HG02610 (cell line): Measurements from ENCODE around the gene LRRK1.
A peak's percentile ranks its signal among the peaks of the same experiment; 100 is the strongest.

ENCODE experiments used
- ATAC-seq: cut with Tn5 transposase; IDR thresholded peaks from one replicate; pipeline ENCODE4 v1.9.1; 2021; ENCODE audit warnings: mild to moderate bottlenecking, moderate library complexity; ENCODE audit not compliant: unreplicated experiment

The LRRK1 gene

DNA sequence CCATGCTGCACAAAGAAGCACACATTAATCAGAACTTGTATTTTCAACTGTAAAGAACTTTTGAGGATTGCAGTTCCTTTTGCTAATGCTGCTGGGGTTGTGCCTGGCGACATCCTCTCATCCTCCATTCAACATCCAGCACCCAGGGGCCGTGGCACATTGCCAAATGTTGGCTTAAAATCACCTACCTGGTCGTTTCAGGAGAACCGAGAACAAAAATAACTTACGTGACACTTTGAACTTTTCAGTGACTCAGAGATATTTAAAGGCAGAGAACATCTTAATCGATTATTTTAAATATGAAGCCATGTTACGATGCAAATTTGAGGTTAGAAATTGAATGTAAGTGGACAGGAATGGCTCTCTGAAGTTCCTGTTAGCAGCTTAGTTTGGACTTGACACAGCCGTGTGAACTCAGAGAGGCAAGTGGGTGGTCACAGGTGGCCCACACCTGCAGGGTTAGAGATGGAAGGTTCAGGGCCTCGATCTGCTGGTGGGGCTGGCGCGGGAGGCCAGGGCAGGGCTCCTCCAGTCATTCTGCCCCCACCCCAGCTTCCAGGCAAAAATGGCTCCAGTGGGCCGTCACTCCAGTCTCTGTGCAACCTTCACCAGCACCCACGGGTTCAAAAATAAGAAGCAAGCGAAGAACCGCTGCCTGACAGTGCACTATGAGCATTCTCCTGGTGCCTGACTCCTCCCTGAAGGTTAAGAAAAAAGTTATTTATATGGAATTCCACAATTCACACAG lies 12.2 kb downstream of the LRRK1 start:
- ATAC-seq: peak; percentile 41

DNA sequence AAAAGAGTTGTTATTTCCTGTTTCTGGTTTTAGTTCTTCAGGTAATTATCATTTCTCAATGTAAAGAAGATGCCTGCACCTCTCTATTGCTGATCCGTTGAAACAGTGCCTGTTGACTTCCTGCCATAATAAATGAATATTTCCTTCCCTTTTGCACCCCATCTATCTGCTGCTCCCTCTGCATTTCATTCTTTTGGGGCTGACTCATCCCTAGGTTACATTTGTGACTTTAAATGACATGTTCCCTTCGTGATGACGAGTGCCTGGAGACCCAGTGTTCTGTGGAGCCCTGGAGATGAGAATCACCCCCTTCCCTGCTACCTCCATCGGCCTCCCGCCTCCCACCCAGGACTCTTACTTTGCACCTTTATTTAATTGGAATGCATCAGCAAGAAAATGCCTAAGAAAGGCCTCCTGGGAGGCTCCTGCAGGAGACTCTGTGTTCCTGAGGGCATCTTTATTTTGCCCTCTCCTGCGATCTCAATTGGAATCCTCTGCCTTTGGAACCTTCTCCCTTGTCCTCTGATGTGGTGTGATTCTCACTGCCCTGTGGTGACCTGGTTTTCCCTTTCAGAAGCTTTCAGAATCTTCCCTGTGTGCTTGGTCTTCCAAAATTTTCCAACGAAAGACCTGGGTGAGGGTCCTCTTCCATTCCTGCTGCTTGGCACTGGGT lies 13.7 kb downstream of the LRRK1 start:
- ATAC-seq: no peak

DNA sequence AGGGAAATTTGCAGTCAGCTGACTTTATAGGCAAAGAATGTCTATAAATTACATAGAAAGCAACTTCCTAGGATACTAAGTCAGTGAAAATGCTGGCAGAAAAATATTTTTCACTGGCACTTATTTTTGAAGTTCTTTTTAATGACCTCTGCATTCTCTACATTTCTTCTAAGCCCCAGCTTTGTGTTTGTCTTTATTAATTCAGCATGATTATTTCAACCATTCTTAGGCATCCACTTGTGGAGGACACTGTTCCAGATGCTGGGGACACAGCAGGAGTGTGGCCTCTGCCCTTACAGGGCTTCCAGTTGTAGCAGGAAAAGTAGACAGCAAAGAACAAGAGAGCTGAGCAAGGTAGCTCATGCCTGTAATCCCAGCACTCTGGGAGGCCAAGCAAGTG lies 15.0 kb downstream of the LRRK1 start:
- no peak for ATAC-seq

DNA sequence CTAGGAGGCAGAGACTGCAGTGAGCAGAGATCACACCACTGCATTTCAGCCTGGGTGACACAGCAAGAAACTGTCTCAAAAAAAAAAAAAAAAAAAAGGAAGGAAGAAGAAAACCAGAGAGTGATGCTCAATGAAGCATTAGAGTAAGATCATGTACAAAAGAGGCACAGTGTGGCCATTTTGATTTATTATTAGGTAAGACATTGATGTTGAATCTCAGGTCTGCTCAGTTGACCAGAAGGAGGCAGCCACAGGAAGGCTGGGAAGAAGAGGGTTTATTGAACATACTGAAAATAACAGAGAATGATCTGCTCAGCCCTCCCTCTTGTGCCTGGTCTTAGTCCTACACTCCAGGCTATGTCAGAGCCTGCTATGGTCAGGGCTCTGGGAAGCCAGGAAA lies 15.6 kb downstream of the LRRK1 start:
- ATAC-seq: no peak

DNA sequence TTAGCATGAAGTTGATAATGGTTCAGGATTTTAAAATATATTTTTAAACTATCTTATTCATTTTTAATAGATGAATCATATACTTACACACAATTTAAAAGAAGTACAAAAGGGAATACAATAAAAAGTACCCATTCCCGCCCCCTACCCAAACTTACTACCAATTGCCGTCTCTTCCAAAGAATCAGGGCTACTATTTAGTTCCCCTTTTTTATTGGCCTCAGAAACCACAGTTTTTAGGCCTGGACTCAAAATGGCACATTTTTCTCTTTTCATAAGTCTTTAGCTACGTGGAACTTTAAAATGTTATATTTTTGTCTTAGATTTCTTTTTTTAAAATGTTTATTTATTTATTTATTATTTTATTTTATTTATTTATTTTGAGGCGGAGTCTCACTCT lies 18.0 kb downstream of the LRRK1 start:
- ATAC-seq: no peak

DNA sequence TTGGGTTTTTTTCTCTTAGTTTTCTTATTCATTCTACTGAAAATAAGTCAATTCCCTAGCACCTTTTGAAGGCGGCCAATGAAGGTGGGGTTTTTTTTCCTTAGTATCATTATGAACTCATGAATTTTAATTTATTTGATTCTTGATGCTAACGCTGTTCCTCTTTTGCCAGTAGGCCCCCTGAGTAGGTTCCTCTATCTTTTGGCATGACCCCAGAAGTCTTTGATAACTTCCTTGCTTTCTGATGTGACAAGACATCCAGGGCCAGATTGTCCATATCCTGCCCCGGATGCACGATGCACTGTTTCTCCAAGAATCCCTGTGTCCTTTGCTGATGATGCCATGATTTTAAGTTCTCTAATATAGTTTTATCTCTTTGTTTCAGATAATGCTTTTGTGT lies 20.6 kb downstream of the LRRK1 start:
- ATAC-seq: no peak

DNA sequence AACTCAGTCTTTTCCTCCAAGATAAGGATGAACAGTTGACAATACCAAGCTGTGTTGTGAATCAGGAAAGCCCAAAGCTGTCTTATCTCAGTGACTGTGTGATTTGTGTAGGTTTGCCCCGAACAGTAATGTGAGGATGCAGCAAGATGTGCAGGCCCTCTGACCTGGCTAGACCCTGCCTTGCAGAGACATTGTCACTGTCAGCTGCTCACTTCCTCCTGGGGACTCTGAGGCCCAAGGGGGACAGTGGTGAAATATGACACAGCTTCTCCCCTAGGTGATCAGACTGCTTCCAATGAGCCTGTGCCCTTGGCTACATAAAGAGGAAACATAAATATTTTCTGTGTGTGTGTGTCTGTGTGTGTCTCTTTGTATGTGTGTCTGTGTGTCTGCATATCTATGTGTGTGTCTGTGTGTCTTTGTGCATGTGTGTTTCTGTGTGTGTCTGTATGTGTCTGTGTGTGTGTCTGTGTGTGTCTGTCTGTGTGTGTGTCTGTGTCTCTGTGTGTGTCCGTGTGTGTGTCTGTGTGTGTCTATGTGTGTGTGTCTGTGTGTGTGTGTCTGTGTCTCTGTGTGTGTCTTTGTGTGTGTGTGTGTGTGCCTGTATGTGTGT lies 21.7 kb downstream of the LRRK1 start:
- ATAC-seq: peak; percentile 78

DNA sequence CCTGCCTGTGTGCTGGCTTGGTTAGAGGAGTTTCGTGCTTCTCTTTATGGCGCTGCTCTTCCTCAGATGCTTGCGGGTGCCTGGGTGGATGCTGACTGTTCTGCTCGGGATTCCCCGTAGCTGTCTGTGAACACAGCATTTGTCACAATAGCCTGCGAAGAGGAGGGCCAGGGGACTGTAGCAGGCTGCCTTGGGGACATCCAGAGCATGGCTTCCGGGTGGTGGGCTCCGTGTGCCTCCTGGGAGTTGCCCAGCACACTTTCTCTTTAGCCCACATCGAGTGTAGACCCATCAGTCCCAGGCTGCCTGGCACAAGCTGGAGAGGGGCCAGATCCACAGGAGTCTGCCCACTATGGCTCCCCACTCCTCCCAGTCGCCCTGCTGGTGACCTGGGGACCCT lies 22.4 kb downstream of the LRRK1 start:
- peak; percentile 57 for ATAC-seq

DNA sequence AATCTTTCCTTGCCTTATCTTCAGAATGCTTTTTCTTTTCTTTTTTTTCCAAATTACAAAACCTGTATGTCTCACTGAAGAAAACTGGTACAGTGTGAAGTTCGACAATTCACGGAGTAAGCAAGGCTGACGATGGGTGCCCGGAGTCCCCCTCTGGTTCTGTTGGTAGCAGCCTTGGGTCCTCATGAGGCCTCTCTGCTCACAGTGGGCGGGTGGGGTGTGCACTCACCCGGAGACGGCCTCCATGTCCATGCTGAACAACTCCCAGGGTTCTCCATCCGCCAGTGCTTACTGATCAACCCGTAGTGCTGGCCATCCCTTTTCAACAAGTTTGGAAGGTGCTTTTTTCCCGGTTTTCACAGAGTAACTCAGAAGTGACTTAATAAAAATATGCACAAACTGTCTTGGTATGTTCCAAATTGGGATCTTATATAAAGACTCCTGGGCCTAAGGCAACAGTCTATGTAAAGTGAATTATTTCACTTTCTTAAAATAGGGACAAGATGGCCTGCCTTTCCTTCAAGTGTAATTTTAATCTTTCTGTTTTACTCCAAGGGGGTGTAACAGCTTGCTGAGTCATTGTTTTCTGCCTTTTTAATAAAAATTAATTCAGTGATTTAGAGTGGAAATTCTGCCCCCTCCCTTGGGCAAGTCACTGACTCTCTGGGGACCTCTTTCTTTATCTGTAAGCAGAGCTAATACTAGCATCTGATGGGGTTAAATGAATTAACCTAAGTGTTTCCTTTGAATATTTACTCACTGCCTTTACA lies 23.7 kb downstream of the LRRK1 start:
- no peak for ATAC-seq

DNA sequence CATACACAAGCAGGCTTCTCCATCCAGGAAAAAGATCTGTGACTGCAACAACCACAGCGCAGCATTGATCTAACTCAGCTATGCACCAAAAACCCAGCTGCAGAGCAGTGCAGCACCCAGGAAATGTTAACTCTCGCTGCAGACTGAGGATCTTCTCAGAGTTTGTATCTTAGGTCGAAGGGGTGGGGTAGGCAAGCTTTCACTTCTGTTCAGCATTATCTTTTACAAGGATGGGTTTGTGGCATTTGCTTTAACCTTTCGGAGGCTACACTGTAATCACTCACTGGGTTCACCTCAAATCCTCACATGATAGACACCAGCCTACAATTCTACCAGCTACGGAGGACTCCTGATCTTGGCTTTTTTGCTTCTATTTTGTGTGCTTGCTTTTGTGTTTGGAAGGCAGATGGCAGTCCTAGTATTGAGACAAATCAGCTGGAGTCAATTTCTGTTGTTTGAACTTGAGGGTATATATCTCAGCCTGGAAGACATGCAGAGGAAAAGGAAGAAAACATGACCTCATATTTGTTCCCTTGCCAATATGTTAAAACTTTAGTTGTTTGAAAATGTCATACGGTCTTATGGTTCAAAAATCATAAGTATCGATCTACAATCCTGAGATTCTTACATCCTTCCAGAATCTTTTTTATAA lies 25.2 kb downstream of the LRRK1 start:
- no peak for ATAC-seq

DNA sequence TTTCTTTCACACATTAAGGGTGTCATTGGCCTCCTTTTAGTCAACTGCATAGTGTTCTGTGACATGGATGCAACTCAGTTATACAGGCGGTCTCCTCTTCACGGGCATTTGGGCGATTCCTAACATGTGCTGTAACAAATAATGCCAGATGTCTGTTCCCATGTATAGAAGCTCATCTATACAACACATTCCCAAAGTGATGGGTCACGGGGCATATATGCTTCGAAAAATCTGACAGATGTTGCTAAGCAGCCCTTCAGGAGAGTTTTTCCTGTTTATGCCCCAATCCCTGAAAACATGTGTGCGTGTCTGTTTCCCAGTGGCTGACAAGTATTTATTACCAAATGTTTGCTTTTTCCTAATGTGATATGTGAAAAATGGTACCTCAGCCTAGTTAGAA lies 25.8 kb downstream of the LRRK1 start:
- ATAC-seq: no peak

DNA sequence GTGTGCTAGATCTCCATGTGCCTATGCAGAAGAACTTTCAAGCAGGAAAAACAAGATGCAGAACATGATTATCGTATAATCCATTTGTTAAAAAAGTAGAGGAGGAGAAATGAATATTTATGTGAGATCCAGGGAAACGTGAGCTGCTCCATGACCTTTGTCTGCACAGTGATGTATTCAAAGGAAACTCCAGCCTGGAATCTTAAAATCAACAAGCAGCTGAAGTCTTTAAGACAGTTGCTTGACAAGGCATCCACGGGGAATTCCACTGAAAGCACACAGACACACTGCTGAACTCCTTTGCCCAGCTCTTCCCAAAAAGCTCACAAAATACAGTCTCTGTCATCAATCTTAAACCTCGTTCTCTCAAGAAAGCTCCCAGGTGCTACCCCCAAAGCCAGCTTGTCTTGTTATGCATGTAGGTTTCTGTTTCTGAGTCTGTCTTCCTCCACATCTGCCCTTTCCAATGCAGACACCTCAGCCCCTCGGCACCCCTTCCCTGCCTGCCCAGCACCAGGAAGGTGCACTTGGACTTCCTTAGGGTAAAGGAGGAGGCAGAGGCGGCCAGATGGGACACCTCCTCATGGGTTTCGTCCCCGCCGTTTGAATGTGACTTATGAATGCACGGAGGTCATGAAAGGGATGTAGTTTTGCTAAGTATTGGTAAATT lies 28.7 kb downstream of the LRRK1 start:
- ATAC-seq: peak; percentile 47

DNA sequence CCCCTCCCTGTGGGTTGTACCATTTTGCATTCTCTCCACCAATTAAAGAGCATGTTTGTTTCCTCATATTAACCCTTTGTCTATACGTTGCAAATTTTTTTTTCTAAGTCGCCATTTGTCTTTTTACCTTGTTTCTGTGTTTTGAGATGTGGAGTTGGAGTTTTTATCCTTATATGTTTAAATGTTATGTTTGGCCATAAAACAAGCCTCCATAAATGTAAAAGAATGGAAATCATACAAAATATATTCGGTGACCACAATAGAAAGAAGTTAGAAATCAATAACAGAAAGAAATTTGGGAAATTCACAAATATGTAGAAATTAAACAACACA lies 29.2 kb downstream of the LRRK1 start:
- ATAC-seq: no peak

DNA sequence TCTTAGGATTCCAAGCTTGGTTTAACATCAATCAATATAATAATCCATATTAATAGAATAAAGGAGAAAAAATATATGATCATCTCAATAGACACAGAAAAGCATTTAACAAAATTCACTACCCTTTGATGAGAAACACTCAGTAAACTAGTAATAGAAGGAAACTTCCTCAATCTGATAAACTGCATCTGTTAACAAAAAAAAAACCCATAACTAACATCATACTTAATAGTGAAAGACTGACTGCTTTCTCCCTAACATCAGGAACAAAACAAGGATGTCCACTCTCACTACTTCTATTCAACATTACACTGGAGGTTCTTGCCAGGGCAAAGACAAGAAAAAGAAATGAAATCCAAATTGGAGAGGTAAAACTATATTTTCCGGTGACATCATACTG lies 30.5 kb downstream of the LRRK1 start:
- no peak for ATAC-seq

DNA sequence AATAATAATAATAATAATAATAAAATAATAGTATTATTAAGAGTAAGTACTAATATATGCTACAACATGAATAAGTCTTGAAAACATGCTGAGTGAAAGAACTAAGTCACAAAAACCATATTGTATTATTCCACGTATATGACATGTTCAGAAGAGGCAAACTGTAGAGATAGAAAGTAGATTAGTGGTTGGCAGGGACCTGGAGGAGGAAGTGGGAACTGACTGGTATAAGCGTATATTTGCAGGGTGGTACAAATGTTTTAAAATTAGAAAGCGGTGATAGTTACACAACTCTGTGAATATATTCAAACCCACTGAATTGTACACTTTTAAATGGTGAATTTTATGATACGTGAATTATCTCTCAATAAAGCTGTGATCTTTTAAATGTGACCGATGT lies 32.8 kb downstream of the LRRK1 start:
- ATAC-seq: no peak

DNA sequence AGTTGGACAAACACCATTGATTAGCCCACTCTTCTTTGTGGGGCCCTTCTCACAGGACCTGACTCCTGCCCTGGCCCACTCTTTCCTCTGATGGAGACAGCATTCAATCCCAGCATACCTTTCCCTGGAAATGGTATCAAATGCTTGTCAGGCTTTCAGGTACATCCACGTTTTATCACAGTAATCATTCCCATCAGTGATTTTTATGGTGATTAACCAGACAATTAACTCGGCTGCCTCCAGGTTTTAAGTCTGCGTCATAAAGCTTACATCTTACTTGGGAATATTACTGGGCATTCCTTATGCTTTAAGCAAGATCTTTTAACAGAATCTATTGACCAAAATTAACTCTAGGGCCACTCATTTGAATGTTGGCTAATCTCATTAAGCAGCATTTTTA lies 33.4 kb downstream of the LRRK1 start:
- ATAC-seq: no peak

DNA sequence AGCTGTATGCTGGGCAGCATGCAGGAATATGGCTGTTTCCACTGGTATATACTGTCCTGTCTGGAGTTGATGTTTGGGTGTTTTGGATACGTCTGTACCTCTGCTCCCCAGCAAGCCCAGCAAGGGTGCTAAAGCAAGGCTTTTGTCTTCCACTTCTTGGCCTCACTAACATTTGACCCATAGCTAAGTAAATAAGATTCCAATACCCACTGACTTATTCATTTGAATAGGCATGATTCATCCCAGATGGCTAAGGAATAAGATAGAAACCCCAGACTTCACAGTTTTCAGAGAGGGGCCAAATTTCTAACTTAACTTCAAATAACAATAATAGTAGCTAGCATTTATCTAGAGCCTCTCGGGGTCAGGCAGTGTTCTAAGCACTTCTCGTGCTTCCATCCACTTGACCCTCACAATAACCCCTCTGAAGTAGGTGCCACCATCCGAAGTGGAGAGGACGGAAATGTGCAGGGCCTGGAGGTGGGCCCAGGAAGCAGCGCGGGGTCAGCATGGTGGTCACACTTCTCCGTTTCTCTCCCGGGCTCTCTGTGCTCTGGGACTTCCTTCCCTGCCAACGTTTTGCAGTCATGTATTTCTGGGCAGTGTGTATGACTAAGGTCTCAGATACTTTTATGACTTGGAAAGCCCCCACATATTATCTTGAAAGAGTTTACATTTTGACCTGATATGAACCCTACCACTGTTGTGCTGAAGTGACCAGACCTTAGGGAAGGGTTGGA lies 39.3 kb downstream of the LRRK1 start:
- peak; percentile 60 for ATAC-seq

DNA sequence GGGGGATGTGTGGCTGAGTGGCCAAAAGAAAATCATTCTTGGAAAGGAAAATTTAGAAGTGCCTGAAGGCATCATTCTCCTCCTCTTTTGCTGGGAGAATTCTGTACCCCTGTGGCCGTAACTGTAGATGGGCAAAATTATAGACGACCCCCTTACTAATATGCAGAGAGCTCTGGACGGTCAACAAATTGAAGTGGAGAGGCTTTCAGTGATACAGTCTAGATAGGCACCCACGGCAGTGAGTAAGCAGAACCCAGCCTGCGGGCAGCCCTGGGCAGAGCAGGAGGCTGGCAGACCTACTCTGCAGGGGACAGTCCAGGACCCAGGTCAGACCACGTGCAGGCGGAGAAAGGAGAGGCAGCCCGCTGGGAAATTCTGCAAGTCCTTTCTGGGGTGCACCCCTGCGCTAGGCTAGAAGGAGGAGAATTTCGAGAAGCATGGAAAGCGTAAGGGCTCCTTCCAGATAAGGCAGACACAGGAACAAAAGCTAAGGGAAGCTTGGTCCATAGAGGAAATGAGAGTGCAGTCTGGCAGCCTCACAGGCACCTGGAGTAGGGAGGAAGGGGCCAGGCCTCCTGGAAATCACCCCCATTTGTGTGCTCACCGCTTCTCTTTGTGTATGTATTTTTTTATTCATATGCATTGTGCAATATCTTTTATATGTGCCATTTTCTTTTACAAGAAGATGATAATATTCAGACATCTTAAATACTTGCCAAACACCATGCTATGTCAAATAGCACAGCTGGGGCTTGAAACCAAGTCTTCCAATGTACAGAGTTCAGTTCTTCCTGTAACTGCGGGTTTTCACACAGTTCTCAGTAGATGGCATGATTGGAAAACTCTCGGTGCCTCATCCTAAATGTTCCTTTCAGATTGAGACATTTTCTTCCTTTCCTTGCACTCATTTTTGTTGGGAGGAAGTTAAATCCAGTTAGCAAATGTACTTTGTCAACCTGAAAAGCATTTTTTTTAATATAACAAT lies 40.2 kb downstream of the LRRK1 start:
- ATAC-seq: peak; percentile 29

DNA sequence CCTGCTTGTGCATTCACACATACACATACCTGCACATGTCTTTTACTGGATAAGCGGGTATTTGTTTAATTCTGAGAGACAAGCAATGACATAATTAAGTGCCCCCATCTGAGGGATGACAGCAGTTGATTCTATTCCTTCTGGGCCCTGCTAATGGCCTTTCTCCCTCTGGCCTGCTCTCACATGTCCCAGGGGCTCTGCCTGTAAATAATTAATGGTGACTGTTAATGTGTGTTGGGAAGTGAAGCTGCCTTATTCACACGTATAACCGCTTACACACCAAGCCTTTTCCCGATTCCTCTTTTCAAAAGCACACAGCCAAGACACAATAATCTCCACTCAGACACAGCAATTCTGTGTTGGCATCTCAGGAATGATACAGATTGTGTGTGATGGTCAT lies 47.8 kb downstream of the LRRK1 start:
- no peak for ATAC-seq
